HG02981 (cell line): Measurements from ENCODE around the gene PLA2G5.
"Not testable (repeated sequence)": the region's sequence is repeated elsewhere in the genome, so short reads cannot be mapped to it uniquely, and the experiment has no call there.

ENCODE experiments used
- ATAC-seq: cut with Tn5 transposase; IDR thresholded peaks from one replicate; pipeline ENCODE4 v1.9.1; 2021; ENCODE audit warnings: mild to moderate bottlenecking, moderate library complexity; ENCODE audit not compliant: unreplicated experiment

PLA2G5 gene

GRCh38 chr1:20115479-20115878 lies 45.5 kb downstream of the PLA2G5 start:
- ATAC-seq = no peak

- no peak for ATAC-seq
Measured at GRCh38 chr1:20115916-20116315, 45.9 kb downstream of the PLA2G5 start.

DNA sequence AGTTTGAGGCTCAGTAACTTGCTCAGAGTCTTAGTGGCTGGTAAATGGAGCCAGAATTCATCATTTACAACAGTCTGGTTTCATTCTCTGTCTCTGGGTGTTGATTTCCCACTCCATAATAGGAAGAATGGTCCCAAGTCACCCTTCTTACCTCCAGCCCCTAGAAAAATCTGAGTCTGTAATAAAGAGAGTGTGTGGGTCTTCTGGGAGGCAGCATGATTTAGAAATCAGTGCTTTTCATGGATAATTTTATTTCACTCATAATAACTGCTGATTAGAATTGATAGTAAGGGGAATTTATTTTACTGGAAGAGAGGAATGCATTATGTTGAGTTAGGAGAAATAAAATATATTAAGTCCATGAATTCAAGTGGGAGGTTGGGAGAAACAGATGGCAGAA lies 47.2 kb downstream of the PLA2G5 start:
- ATAC-seq = no peak

DNA sequence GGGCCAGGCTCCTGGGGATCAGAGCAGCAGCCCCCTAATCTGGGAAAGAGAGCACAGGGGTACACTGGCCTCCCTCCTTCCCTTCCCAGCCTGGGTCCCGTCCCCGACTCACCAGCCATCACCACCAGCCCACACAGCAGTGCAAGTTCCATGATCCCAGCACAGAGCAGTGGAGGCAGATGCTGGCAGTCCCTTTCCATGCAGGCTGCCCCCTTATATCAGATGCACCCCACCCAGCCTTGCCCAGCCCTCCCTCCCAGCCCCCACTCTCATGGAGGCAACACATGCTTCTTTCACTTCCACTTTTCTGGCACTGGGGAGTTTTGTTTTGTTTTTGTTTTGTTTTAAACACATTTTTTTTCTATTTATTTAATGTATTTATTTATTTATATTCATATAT lies 49.4 kb downstream of the PLA2G5 start, which contains the start of gene PLA2G2D:
TSS of gene PLA2G2D (minus strand) at position 190 of the 400 bp plus-strand sequence. CDS start at position 152, 38 bp downstream.
- no peak for ATAC-seq

GRCh38 chr1:20120796-20121195 lies 50.8 kb downstream of the PLA2G5 start:
- ATAC-seq = no peak

GRCh38 chr1:20123722-20124455 lies 53.9 kb downstream of the PLA2G5 start:
- no peak for ATAC-seq

GRCh38 chr1:20124456-20125057 lies 54.6 kb downstream of the PLA2G5 start:
- ATAC-seq = no peak

- ATAC-seq = no peak
Measured at GRCh38 chr1:20125100-20125499, 55.1 kb downstream of the PLA2G5 start.

- ATAC-seq = peak; percentile 50
Measured at GRCh38 chr1:20126041-20126805, 56.2 kb downstream of the PLA2G5 start.

GRCh38 chr1:20126806-20127440 lies 56.9 kb downstream of the PLA2G5 start:
- no peak for ATAC-seq

DNA sequence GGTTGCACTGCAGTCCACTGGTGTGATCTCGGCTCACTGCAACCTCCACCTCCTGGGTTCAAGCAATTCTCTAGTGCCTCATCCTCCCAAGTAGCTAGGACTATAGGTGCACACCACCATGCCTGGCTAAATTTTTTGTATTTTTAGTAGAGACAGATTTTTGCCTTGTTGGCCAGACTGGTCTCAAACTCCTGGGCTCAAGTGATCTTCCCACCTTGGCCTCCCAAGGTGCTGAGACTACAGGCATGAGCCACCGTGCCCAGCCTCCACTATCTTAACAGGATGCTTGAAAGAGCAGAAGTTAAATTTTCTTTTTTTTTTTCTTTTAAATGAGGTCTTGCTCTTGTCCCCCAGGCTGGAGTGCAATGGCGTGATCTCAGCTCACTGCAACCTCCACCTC lies 60.5 kb downstream of the PLA2G5 start:
- ATAC-seq = not testable (repeated sequence)

GRCh38 chr1:20134995-20135394 lies 65.0 kb downstream of the PLA2G5 start:
- ATAC-seq = no peak

DNA sequence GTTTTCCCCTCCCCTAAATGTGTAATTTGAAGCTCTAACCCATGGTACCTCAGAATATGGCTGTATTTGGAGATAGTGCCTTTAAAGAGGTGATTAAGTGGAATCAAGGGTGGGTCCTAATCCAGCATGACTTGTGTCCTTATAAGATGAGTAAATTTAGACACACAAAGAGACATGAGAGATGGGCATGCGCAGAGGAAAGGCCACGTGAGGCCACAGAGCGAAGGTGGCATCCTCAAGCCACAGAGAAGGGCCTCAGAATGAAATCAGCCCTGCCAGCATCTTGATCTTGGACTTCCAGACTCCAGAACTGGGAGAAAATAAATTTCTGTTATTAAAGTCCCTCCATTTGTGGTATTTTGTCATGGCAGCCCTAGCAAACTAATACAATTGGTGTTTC lies 66.3 kb downstream of the PLA2G5 start:
- ATAC-seq = no peak

DNA sequence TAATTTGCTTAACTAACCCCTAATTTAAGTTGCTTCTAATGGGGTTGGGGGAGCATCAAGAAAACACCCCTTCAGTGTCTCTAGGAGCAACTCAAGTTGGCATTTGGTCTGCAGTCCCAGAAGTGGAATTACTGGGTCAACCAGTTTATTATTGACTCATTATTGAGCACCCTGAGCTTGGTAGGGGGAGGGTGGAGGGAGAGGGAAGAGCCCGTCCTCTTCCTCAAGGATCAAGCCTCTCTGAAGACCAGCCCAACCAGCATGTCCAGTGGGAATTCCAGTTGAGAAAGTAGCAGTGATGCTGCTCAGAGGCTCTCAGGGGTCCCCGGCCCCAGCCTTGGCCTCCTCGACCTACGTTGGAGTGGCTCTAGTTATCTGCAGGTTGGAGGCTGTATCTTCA lies 67.1 kb downstream of the PLA2G5 start:
- no peak for ATAC-seq

DNA sequence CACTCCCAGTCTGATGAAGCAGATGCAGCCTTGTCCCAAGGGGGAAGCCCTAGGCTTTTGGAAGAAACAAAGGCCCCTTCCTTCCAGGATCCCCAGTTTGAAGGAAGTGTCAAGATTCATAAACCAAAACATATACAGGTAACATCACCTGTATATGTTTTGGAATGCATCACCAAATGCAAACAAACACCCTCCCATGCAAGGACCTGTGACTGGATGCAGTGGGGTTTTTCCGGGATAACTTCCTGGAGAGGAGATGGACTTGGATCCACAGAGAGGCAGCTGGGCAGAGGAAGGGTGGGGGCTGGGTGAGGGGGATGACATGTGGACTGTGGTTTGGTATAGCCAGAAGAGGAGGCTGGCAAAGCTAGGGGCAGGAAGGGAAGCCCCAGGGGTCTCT lies 67.6 kb downstream of the PLA2G5 start:
- ATAC-seq = no peak

- ATAC-seq = no peak
Measured at GRCh38 chr1:20138346-20138745, 68.4 kb downstream of the PLA2G5 start.

- no peak for ATAC-seq
Measured at GRCh38 chr1:20138961-20139550, 69.1 kb downstream of the PLA2G5 start, which contains the start of gene PLA2G2F. PLA2G2F (plus strand) TSS chr1:20139323; CDS start chr1:20139428, 105 bp downstream.

DNA sequence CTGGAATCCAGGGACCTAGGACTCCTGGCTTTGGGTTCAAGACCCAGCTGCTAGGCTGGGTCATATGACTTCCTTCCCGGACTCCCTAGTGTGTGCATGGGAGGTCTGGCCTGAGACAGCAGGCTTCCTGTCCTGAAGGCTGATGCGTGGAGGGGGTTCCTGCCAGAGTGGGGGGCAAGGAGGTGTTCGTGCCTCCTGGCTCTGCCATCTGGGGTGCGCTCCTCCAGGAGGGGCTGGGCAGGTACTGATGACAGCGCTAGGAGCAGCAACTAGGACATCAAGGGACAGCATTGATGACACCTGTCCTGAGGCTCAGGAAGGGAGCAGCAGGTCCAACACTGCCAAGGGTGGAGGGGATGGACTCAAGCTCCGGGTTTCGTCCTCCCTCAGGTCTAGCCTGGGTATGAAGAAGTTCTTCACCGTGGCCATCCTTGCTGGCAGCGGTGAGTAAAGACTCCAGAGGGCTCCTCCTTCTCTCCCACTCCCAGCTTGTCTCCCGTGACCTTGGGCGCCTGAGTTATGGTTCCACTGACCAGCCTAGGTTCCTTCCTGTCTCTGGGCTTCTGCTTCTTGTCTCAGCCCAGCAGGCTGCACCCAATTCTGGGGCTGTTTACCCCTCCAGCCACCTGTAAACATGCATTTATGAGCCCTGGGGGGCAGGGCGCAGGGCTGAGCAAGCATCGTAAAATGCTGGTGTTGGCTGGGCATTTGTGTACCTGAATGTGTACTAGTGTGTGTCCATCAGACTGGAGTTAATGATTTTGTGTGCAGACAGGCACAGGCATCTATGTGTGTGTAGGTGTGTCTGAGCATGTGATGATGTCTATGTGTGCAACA lies 70.0 kb downstream of the PLA2G5 start:
- ATAC-seq = no peak

DNA sequence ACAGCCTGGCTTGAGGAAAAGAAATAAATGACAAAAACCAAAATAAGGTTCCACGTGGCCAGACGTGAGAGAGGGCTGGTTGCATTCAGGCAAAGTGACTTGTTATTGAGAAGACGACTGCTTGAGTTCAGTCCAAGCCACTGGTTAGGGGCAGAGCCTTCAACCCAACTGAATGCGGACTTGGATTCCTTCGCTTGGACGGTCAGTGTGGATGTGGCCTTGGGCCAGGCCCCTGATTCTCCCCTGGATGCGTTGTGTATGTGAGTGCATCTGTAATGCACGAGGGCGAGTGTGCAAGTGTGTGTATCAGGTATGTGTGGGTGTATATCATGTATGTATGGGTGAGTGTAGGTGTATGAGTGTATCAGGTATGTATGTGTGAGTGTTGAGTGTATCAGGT lies 71.0 kb downstream of the PLA2G5 start:
- no peak for ATAC-seq

GRCh38 chr1:20141466-20141865 lies 71.5 kb downstream of the PLA2G5 start:
- ATAC-seq = no peak
